IMR-90 (cell line): ENCODE results near the gene RPAP2. TPM values are rescaled to one million over a fixed set of nuclear protein-coding genes. Genes with fewer than 3 reads are reported as not detected.
"Not testable (repeated sequence)": the region's sequence is repeated elsewhere in the genome, so short reads cannot be mapped to it uniquely, and the experiment has no call there.

Experiments used
- ATAC-seq: fragments of 200-7000 bp; cut with Tn5 transposase; 2 replicates; pipeline ENCODE4 v1.9.1; 2020; ENCODE audit warnings: low read depth, mild to moderate bottlenecking, moderate library complexity
- BruUV-seq: library from RNA; stranded (reverse); fragments of 400-500 nt; replicated peaks from 2 replicates; lab custom pipeline; 2021; lab: Mats Ljungman, UMichigan
- CTCF ChIA-PET: fragments of 300-600 bp; formaldehyde crosslinking; extraction: SDS; loops from one replicate; lab custom pipeline; 2021; ENCODE audit warnings: antibody characterized with exemption; lab: Yijun Ruan, JAX
- POLR2A ChIA-PET: fragments of 300-600 bp; sonication (Branson Sonifier 250); formaldehyde crosslinking; loops from one replicate; lab custom pipeline; 2022; ENCODE audit warnings: antibody characterized with exemption; ENCODE audit not compliant: unreplicated experiment; lab: Charles Lee
- DNase-seq: peaks from one replicate; pipeline ENCODE4 v3.0.0; 2013
- H2AFZ ChIP-seq: replicated peaks from 2 replicates; pipeline ENCODE3; 2013; ENCODE audit warnings: low read length, mild to moderate bottlenecking; ENCODE audit not compliant: poor library complexity
- H2AK5ac ChIP-seq: 2 replicates; pipeline ENCODE4 v1.6.1; 2013; ENCODE audit warnings: low read depth, low read length, inconsistent platforms
- H2AK9ac ChIP-seq: replicated peaks from 2 replicates; pipeline ENCODE3; 2013; ENCODE audit warnings: mild to moderate bottlenecking, low read depth, low read length, moderate library complexity; ENCODE audit not compliant: poor library complexity
- H2BK120ac ChIP-seq: 2 replicates; pipeline ENCODE4 v1.6.1; 2013; ENCODE audit warnings: low read depth, low read length, inconsistent platforms
- H2BK15ac ChIP-seq: 3 replicates; pipeline ENCODE4 v1.6.1; 2013; ENCODE audit warnings: low read depth, low read length, inconsistent platforms
- H2BK20ac ChIP-seq: 2 replicates; pipeline ENCODE4 v1.6.1; 2013; ENCODE audit warnings: low read depth, mild to moderate bottlenecking, inconsistent platforms, low read length, moderate library complexity
- H2BK5ac ChIP-seq: 2 replicates; pipeline ENCODE4 v1.6.1; 2013; ENCODE audit warnings: mild to moderate bottlenecking, low read depth, low read length, inconsistent platforms; ENCODE audit not compliant: poor library complexity, severe bottlenecking
- H3K14ac ChIP-seq: replicated peaks from 2 replicates; pipeline ENCODE4 v1.6.1; 2013; ENCODE audit warnings: low read depth, low read length, inconsistent platforms
- H3K18ac ChIP-seq: 2 replicates; pipeline ENCODE4 v1.6.1; 2013; ENCODE audit warnings: low read depth, low read length, control low read depth
- H3K23ac ChIP-seq: 2 replicates; pipeline ENCODE4 v1.6.1; 2013; ENCODE audit warnings: low read depth, low read length, inconsistent platforms
- H3K27ac ChIP-seq: 2 replicates; pipeline ENCODE4 v1.5.1; 2013; ENCODE audit warnings: mild to moderate bottlenecking, control low read depth, low read length; ENCODE audit not compliant: insufficient read depth
- H3K27me3 ChIP-seq: 2 replicates; pipeline ENCODE4 v1.6.1; 2013; ENCODE audit warnings: low read length; ENCODE audit not compliant: control insufficient read depth, insufficient read depth
- H3K36me3 ChIP-seq: 2 replicates; pipeline ENCODE4 v1.6.1; 2013; ENCODE audit warnings: low read length, mixed read lengths; ENCODE audit not compliant: control insufficient read depth, insufficient read depth
- H3K4ac ChIP-seq: 2 replicates; pipeline ENCODE4 v1.6.1; 2013; ENCODE audit warnings: low read depth, low read length, inconsistent platforms
- H3K4me1 ChIP-seq: 2 replicates; pipeline ENCODE4 v1.6.1; 2013; ENCODE audit warnings: low read length, mixed read lengths; ENCODE audit not compliant: control insufficient read depth, insufficient read depth
- H3K4me2 ChIP-seq: 2 replicates; pipeline ENCODE4 v1.6.1; 2013; ENCODE audit warnings: low read depth, mild to moderate bottlenecking, control low read depth, low read length, moderate library complexity
- H3K4me3 ChIP-seq: 2 replicates; pipeline ENCODE4 v1.5.1; 2013; ENCODE audit warnings: low read depth, mild to moderate bottlenecking, control low read depth, low read length, moderate library complexity; ENCODE audit not compliant: insufficient read depth
- H3K56ac ChIP-seq: 2 replicates; pipeline ENCODE4 v1.6.1; 2013; ENCODE audit warnings: low read length, inconsistent platforms; ENCODE audit not compliant: insufficient read depth; ENCODE audit errors: extremely low read depth
- H3K79me1 ChIP-seq, 2 experiments: 2 replicates each; pipeline ENCODE4 v1.6.1; 2013; ENCODE audit warnings: low read length in 2 of 2, inconsistent platforms in 1 of 2, low read depth in 1 of 2
- H3K9ac ChIP-seq: 2 replicates; pipeline ENCODE4 v1.6.1; 2013; ENCODE audit warnings: low read depth, low read length, control low read depth
- H3K9me1 ChIP-seq: 2 replicates; pipeline ENCODE4 v1.6.1; 2013; ENCODE audit warnings: low read length, inconsistent platforms; ENCODE audit not compliant: insufficient read depth
- H3K9me3 ChIP-seq: 2 replicates; pipeline ENCODE4 v1.6.1; 2013; ENCODE audit warnings: low read length; ENCODE audit not compliant: control insufficient read depth, insufficient read depth
- H4K20me1 ChIP-seq: 2 replicates; pipeline ENCODE4 v1.6.1; 2013; ENCODE audit warnings: low read length, inconsistent platforms; ENCODE audit not compliant: insufficient read depth
- H4K5ac ChIP-seq: 2 replicates; pipeline ENCODE4 v1.6.1; 2013; ENCODE audit warnings: mild to moderate bottlenecking, low read depth, low read length, control low read depth
- H4K8ac ChIP-seq, 2 experiments: 2 replicates each; pipeline ENCODE4 v1.6.1; 2013; ENCODE audit warnings: low read depth in 2 of 2, low read length in 2 of 2, control low read depth in 1 of 2, inconsistent platforms in 1 of 2
- H4K91ac ChIP-seq: 2 replicates; pipeline ENCODE4 v1.6.1; 2013; ENCODE audit warnings: low read depth, low read length, inconsistent platforms; ENCODE audit not compliant: insufficient read depth
- CEBPB ChIP-seq: IDR thresholded peaks from 2 replicates; pipeline ENCODE4 v1.6.1; 2012; ENCODE audit warnings: low read depth, low read length, improper control_type of control experiment
- FOS ChIP-seq: fragments of 150-350 bp; IDR thresholded peaks from 2 replicates; pipeline ENCODE4 v1.6.1; 2016; ENCODE audit warnings: low read depth, low read length
- RAD21 ChIP-seq: IDR thresholded peaks from 2 replicates; pipeline ENCODE4 v1.6.1; 2012; ENCODE audit warnings: low read length, improper control_type of control experiment
- USF2 ChIP-seq: fragments of 150-350 bp; IDR thresholded peaks from 2 replicates; pipeline ENCODE4 v1.6.1; 2017; ENCODE audit warnings: mild to moderate bottlenecking, antibody characterized with exemption, low read length, low read depth
- WGBS, 2 experiments: methylation state at CpG; one replicate each; pipeline versions ENCODE4 v1.1.5 to v1.1.7; 2013; ENCODE audit warnings: missing lambda C conversion rate in 2 of 2; ENCODE audit not compliant: insufficient read length in 1 of 2; ENCODE audit errors: extremely low coverage in 2 of 2; 5-methylcytosine and 5-hydroxymethylcytosine counted together
- dilution Hi-C: fragments of 300-500 bp; cut with HindIII; formaldehyde crosslinking; loops from one replicate; pipeline ENCODE4 v1.14.3; 2018; ENCODE audit warnings: low sequenced_read_pairs; ENCODE audit not compliant: unreplicated experiment
- in situ Hi-C: fragments of 300-500 bp; cut with MboI; formaldehyde crosslinking; loops from 3 replicates; pipeline ENCODE4 v1.14.3; 2019; ENCODE audit warnings: low sequenced_read_pairs, inconsistent platforms, mixed read lengths
- intact Hi-C: fragments of 100-400 bp; cut with micrococcal nuclease; formaldehyde crosslinking; loops from 2 replicates; pipeline ENCODE4 v1.10.0; 2022
- polyA plus RNA-seq, 3 experiments: library from polyadenylated mRNA; depleted of rRNA; stranded (reverse); fragments of >200 nt; gene quantifications; 2 replicates each; pipeline ENCODE4 v1.2.3, GENCODE V29; 2012; ENCODE audit warnings: low replicate concordance in 1 of 3
- total RNA-seq: library from RNA; depleted of rRNA; stranded (reverse); fragments of >200 nt; gene quantifications from 2 replicates; pipeline ENCODE4 v1.2.3, GENCODE V29; 2012

Gene RPAP2
- total and polyA plus RNA-seq, 2 of the 4 experiments (the other 2 are of a cell fraction): 7.1 to 13.6 TPM

GRCh38 chr1:92277105-92277723, 21.6 kb upstream of the RPAP2 start:
- peak overlapping the region; percentile 26; the same call in 1 of the 3 replicates for H2BK15ac ChIP-seq
- ATAC-seq (peak; percentile 91), DNase-seq (peak; percentile 91)
- no peak overlapping the region for H3K18ac ChIP-seq
- H2BK120ac ChIP-seq: peak overlapping the region; percentile 62
- peaks cover 12% of the 10 kb centered on the region for H3K9me1 ChIP-seq
- H3K27me3 ChIP-seq: no peaks in the 10 kb centered on the region
- no CpG with 5 or more reads among the region's 4 CpGs for WGBS, 2 experiments
- in situ Hi-C loops: no loop called here
- peak overlapping the region; percentile 24 for H2BK5ac ChIP-seq
- no TSS peak for BruUV-seq
- H3K9me3 ChIP-seq: no peaks in the 10 kb centered on the region
- POLR2A ChIA-PET: no interaction called here
- H4K20me1 ChIP-seq: no peaks in the 10 kb centered on the region
- H2AK5ac ChIP-seq: peak overlapping the region; percentile 78; the same call in 1 of the 2 replicates
- TF ChIP-seq CEBPB (peak; percentile 85), RAD21 (no peak), USF2 (no peak), FOS (peak; percentile 57)
- 0 out of 2 replicates have a peak overlapping the region, but pooled peaks have one; percentile 26 for H3K14ac ChIP-seq
- peaks cover 10% of the 10 kb centered on the region for H3K36me3 ChIP-seq
- H3K4me3 ChIP-seq: no peak overlapping the region
- peaks cover 0 to 11% of the 10 kb centered on the region in 2 experiments; a peak in 1 of 4 replicates for H3K79me1 ChIP-seq
- H4K8ac ChIP-seq: peak overlapping the region in 1 of 2 experiments; percentile 53; a peak in 1 of 4 replicates
- no peak overlapping the region for H3K4me2 ChIP-seq
- peak overlapping the region; percentile 22 for H2AK9ac ChIP-seq
- peak overlapping the region; percentile 78 for H2BK20ac ChIP-seq
- no peak overlapping the region; the same call in 1 of the 2 replicates for H3K56ac ChIP-seq
- H4K5ac ChIP-seq: no peak overlapping the region
- peaks cover 3% of the 10 kb centered on the region for H3K4me1 ChIP-seq
- CTCF ChIA-PET: interaction anchor here (0.6 to 1.0 kb wide), 2 partner anchors 14 to 16 kb away, joined by 3 to 4 read pairs; no protein-coding TSS in a partner anchor
- dilution Hi-C loops: no loop called here
- no peak overlapping the region for H3K9ac ChIP-seq
- peak overlapping the region; percentile 52 for H3K4ac ChIP-seq
- H4K91ac ChIP-seq: no peak overlapping the region; the same call in 1 of the 2 replicates
- H2AFZ ChIP-seq: no peak overlapping the region
- intact Hi-C loops: no loop called here
- H3K27ac ChIP-seq: peak overlapping the region; percentile 41; the same call in 1 of the 2 replicates
- peak overlapping the region; percentile 40; the same call in 1 of the 2 replicates for H3K23ac ChIP-seq

GRCh38 chr1:92279781-92280180, 19.1 kb upstream of the RPAP2 start:
- H3K4ac ChIP-seq, H4K20me1 ChIP-seq, in situ Hi-C loops, H3K27me3 ChIP-seq, H2BK120ac ChIP-seq, H2BK5ac ChIP-seq, H3K9me3 ChIP-seq, intact Hi-C loops, H4K91ac ChIP-seq, BruUV-seq, dilution Hi-C loops, H3K14ac ChIP-seq, H3K9ac ChIP-seq, H3K36me3 ChIP-seq, H2AFZ ChIP-seq, ATAC-seq, H2AK5ac ChIP-seq, POLR2A ChIA-PET, H3K27ac ChIP-seq, H4K8ac ChIP-seq, H3K4me1 ChIP-seq, DNase-seq, H2AK9ac ChIP-seq, H3K56ac ChIP-seq, H2BK20ac ChIP-seq, H2BK15ac ChIP-seq, H4K5ac ChIP-seq, H3K9me1 ChIP-seq, H3K18ac ChIP-seq, H3K4me2 ChIP-seq, CTCF ChIA-PET, H3K4me3 ChIP-seq, H3K23ac ChIP-seq: not testable (repeated sequence)
- H3K79me1 ChIP-seq: peaks cover 0 to 10% of the 10 kb centered on the region in 2 experiments; a peak in 1 of 4 replicates
- WGBS, 2 experiments: 95% methylated on average over 9 of the region's 15 CpGs; no CpG with 5 or more reads in 1 of the 2 experiments
